GM18519 (cell line): ENCODE data around the gene LHFPL5.

Experiments used
- ATAC-seq: cut with Tn5 transposase; IDR thresholded peaks from one replicate; pipeline ENCODE4 v1.9.1; 2021; ENCODE audit warnings: mild to moderate bottlenecking, moderate library complexity; ENCODE audit not compliant: unreplicated experiment, low FRiP score

Gene LHFPL5

GRCh38 chr6:35850208-35850607 lies 45.1 kb downstream of the LHFPL5 start:
- ATAC-seq = no peak

- ATAC-seq = no peak
These were observed 47.8 kb downstream of the LHFPL5 start for GRCh38 chr6:35852994-35853393.

GRCh38 chr6:35856250-35856649 lies 51.1 kb downstream of the LHFPL5 start:
- ATAC-seq = no peak

- no peak for ATAC-seq
These were observed 52.7 kb downstream of the LHFPL5 start for GRCh38 chr6:35857853-35858252.

- no peak for ATAC-seq
These were observed 54.2 kb downstream of the LHFPL5 start for GRCh38 chr6:35859367-35859766.
